ENCODE data around the gene KAT8. TPM values are rescaled to one million over a fixed set of nuclear protein-coding genes. Genes with fewer than 3 reads are reported as not detected.

Gene KAT8
- total RNA-seq, 1 donor from 2014 or later = 79.1 TPM

GRCh38 chr16:31073970-31074813 lies 43.3 kb upstream of the KAT8 start, which contains the start of the genes ZNF646 and ZNF668:
Gene ZNF646, plus strand, starts transcription at chr16:31074422. Its CDS starts 1,903 bp downstream, at chr16:31076325.
Gene ZNF668, minus strand, starts transcription at chr16:31074240. Its CDS starts 9,781 bp downstream, at chr16:31064459.
- H3K27ac ChIP-seq = peak within 1 kb of the TSS; percentile 97
- ATAC-seq (peak; percentile 96), DNase-seq (peak; percentile 99)
- no peaks in the 10 kb centered on the region for H3K27me3 ChIP-seq (ENCODE audit: low read depth)
- H3K4me1 ChIP-seq = peaks cover 24% of the 10 kb centered on the region
- intact Hi-C loops (cut with DNase I) = no loop called here
- TF ChIP-seq CTCF (IDR thresholded peaks at IDR 0.05) = no peak
- peak within 1 kb of the TSS; percentile 99 for H3K4me3 ChIP-seq
- peaks cover 32% of the 10 kb centered on the region for H3K36me3 ChIP-seq
- H3K9me3 ChIP-seq = no peaks in the 10 kb centered on the region

GRCh38 chr16:31074814-31075183 lies 42.7 kb upstream of the KAT8 start:
- DNase-seq = no peak
- no peak for TF ChIP-seq CTCF (IDR thresholded peaks at IDR 0.05)
- Histone ChIP-seq H3K4me1 (peaks cover 24% of the 10 kb centered on the region), H3K9me3 (no peaks in the 10 kb centered on the region), H3K4me3 (peak overlapping the region; percentile 99), H3K36me3 (peaks cover 38% of the 10 kb centered on the region), H3K27ac (peak overlapping the region; percentile 97), H3K27me3 (ENCODE audit: low read depth) (no peaks in the 10 kb centered on the region)
- no peak for ATAC-seq
- intact Hi-C loops (cut with DNase I) = no loop called here

GRCh38 chr16:31076319-31076718 lies 41.1 kb upstream of the KAT8 start:
- peaks cover 24% of the 10 kb centered on the region for H3K4me1 ChIP-seq
- DNase-seq (no peak), ATAC-seq (no peak)
- H3K27ac ChIP-seq = no peak overlapping the region
- no peak for TF ChIP-seq CTCF (IDR thresholded peaks at IDR 0.05)
- no peaks in the 10 kb centered on the region for H3K9me3 ChIP-seq
- intact Hi-C loops (cut with DNase I) = no loop called here
- no peak overlapping the region for H3K4me3 ChIP-seq
- peaks cover 53% of the 10 kb centered on the region for H3K36me3 ChIP-seq
- H3K27me3 ChIP-seq (ENCODE audit: low read depth) = no peaks in the 10 kb centered on the region

GRCh38 chr16:31077024-31077423 lies 40.4 kb upstream of the KAT8 start:
- H3K9me3 ChIP-seq = no peaks in the 10 kb centered on the region
- ATAC-seq = no peak
- no peak for TF ChIP-seq CTCF (IDR thresholded peaks at IDR 0.05)
- H3K4me3 ChIP-seq = no peak overlapping the region
- intact Hi-C loops (cut with DNase I) = no loop called here
- peaks cover 18% of the 10 kb centered on the region for H3K4me1 ChIP-seq
- H3K27me3 ChIP-seq (ENCODE audit: low read depth) = no peaks in the 10 kb centered on the region
- H3K36me3 ChIP-seq = peaks cover 56% of the 10 kb centered on the region
- no peak overlapping the region for H3K27ac ChIP-seq
- DNase-seq = no peak

- no peak for DNase-seq
- intact Hi-C loops (cut with DNase I) = no loop called here
These were observed 39.7 kb upstream of the KAT8 start for GRCh38 chr16:31077592-31078396.

More at GRCh38 chr16:31077592-31078396, 39.7 kb upstream of the KAT8 start:
- Histone ChIP-seq H3K27ac (no peak overlapping the region), H3K36me3 (peaks cover 63% of the 10 kb centered on the region), H3K27me3 (ENCODE audit: low read depth) (no peaks in the 10 kb centered on the region), H3K9me3 (no peaks in the 10 kb centered on the region), H3K4me3 (no peak overlapping the region), H3K4me1 (peaks cover 11% of the 10 kb centered on the region)
- ATAC-seq = no peak
- no peak for TF ChIP-seq CTCF (IDR thresholded peaks at IDR 0.05)
